ENCODE measurements around the gene PLD1.

- TF ChIP-seq, protein P1, sequence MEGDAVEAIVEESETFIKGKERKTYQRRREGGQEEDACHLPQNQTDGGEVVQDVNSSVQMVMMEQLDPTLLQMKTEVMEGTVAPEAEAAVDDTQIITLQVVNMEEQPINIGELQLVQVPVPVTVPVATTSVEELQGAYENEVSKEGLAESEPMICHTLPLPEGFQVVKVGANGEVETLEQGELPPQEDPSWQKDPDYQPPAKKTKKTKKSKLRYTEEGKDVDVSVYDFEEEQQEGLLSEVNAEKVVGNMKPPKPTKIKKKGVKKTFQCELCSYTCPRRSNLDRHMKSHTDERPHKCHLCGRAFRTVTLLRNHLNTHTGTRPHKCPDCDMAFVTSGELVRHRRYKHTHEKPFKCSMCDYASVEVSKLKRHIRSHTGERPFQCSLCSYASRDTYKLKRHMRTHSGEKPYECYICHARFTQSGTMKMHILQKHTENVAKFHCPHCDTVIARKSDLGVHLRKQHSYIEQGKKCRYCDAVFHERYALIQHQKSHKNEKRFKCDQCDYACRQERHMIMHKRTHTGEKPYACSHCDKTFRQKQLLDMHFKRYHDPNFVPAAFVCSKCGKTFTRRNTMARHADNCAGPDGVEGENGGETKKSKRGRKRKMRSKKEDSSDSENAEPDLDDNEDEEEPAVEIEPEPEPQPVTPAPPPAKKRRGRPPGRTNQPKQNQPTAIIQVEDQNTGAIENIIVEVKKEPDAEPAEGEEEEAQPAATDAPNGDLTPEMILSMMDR (IDR thresholded peaks at IDR 0.05), result no peak
- no peak for TF ChIP-seq POLR2AphosphoS5 (IDR thresholded peaks at IDR 0.05)
- TF ChIP-seq POLR2A (IDR thresholded peaks at IDR 0.05), result no peak
Measured at GRCh38 chr3:171837698-171838097, 27.4 kb upstream of the PLD1 start.
